ENCODE results near the gene TMEM129. TPM values are rescaled to one million over a fixed set of nuclear protein-coding genes. Genes with fewer than 3 reads are reported as not detected.

Gene TMEM129
- total RNA-seq, 1 donor from 2014 or later = 29.6 TPM

DNA sequence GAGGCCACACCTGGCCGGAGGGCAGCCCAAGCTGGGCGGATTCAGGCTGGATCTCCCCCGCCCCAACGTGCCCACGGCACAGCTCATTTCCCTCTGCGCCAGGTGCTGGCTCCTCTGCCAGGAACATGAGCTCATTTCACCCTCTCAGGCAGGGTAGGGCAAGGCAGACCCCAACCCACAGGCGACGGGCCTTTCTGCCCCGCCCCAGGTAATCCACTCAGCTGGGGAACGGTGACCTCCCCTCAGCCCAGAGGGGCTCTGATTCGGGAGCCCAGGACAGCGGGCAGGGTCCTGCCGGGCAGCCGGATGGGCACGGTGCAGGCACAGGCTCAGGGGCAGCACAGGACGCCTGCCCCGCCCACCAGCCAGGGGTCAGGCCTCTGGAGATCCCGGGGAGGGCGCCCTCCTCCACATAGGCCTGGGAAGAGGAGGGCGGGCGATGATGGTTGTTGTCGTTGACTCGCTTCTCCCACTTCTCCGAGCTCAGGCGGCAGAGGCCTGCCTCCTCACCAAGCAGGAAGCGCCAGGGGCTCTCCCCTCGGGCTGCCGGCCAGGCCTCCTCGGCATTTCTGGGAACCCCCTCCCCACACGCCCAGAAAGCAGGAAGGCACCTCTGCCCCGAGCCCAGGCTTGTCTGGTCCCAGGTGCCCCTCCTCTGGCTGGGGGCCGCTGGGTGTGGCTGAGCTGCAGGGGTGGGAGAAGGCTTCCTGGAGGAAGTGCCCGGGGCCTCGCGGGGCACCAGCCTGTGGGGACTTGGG, 31.3 kb upstream of the TMEM129 start:
- no peak for TF ChIP-seq CTCF (IDR thresholded peaks at IDR 0.05; ENCODE audit: borderline replicate concordance)
- Histone ChIP-seq H3K27ac (replicated peaks) (peak overlapping the region; percentile 3), H3K36me3 (no peaks in the 10 kb centered on the region), H3K27me3 (ENCODE audit: low read depth) (peaks cover 29% of the 10 kb centered on the region), H3K4me3 (no peak overlapping the region), H3K9me3 (replicated peaks) (no peaks in the 10 kb centered on the region), H3K4me1 (peaks cover 19% of the 10 kb centered on the region)
- DNase-seq = no peak
- intact Hi-C loops (cut with micrococcal nuclease) = no loop called here

DNA sequence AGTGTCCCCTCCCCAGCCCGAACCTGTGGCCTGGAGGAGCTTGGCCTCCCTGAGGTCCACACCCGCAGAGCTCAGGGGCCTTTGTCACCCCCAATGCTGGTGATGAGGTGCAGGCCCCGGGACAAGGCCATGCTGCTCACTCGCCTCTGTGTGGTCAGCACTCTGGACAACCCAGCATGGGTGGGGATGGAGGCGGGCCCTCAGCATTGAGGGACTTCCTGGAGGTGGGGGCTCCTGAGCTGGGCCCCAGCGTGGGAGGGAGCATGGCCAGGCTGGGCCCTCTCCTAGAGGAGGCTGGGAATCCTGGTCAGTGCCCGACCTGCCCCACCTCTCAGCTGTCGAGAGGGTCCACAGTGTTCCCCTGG, 30.8 kb upstream of the TMEM129 start:
- H3K4me1 ChIP-seq = peaks cover 19% of the 10 kb centered on the region
- no peak overlapping the region for H3K27ac ChIP-seq (replicated peaks)
- H3K36me3 ChIP-seq = no peaks in the 10 kb centered on the region
- peaks cover 29% of the 10 kb centered on the region for H3K27me3 ChIP-seq (ENCODE audit: low read depth)
- no peaks in the 10 kb centered on the region for H3K9me3 ChIP-seq (replicated peaks)
- DNase-seq = no peak
- intact Hi-C loops (cut with micrococcal nuclease) = no loop called here
- no peak for TF ChIP-seq CTCF (IDR thresholded peaks at IDR 0.05; ENCODE audit: borderline replicate concordance)
- no peak overlapping the region for H3K4me3 ChIP-seq

DNA sequence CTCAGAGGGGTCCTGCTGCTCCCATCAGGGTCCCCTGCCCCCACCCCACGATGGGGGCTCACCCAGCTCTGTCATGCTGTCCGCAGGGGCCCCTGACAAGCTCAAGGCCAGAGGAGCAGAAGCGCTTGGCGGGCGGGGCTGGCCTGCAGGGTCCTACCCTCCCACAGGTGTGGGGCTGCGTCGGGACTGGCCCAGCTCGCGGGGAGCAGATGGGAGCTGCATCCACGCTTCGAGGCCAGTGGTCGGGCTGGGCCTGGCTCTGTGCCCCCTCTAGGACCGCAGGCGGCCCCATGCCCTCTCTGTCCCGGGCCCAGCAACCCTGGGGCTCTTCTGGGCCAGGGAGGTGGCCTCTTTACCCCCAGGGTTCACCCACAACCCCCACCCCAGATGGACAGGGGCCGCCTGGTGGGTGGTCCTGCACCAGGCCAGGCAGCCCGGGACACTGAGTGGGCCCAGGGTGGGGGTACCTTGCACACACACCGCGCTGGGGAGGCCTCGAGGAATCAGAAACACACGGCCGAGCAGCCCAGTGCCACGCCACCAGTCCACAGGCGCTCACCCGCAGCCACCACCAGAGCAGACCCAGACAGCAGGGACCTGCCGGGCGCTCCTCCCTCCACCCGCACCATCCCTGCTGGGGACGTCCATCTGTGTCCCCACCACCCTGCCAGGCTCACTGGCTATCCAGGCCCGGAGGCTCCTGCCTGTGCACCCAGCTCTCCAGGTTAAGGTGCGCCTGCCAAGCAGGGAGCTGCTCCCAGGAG, 30.2 kb upstream of the TMEM129 start:
- no peaks in the 10 kb centered on the region for H3K9me3 ChIP-seq (replicated peaks)
- no peak overlapping the region for H3K27ac ChIP-seq (replicated peaks)
- no peak for TF ChIP-seq CTCF (IDR thresholded peaks at IDR 0.05; ENCODE audit: borderline replicate concordance)
- H3K4me1 ChIP-seq = peaks cover 19% of the 10 kb centered on the region
- peaks cover 29% of the 10 kb centered on the region for H3K27me3 ChIP-seq (ENCODE audit: low read depth)
- H3K4me3 ChIP-seq = no peak overlapping the region
- no peaks in the 10 kb centered on the region for H3K36me3 ChIP-seq
- no peak for DNase-seq
- intact Hi-C loops (cut with micrococcal nuclease) = no loop called here

GRCh38 chr4:1750381-1751154, 29.4 kb upstream of the TMEM129 start:
- Histone ChIP-seq H3K36me3 (no peaks in the 10 kb centered on the region), H3K27ac (replicated peaks) (no peak overlapping the region), H3K4me1 (peaks cover 19% of the 10 kb centered on the region), H3K27me3 (ENCODE audit: low read depth) (peaks cover 29% of the 10 kb centered on the region), H3K4me3 (no peak overlapping the region), H3K9me3 (replicated peaks) (no peaks in the 10 kb centered on the region)
- TF ChIP-seq CTCF (IDR thresholded peaks at IDR 0.05; ENCODE audit: borderline replicate concordance) = no peak
- intact Hi-C loops (cut with micrococcal nuclease) = no loop called here
- no peak for DNase-seq

GRCh38 chr4:1749826-1750225, 28.7 kb upstream of the TMEM129 start:
- intact Hi-C loops (cut with micrococcal nuclease) = loop anchor here (5.0 to 10.0 kb wide), 2 partner anchors 57 to 145 kb away; no protein-coding TSS in a partner anchor
- H3K27me3 ChIP-seq (ENCODE audit: low read depth) = peaks cover 29% of the 10 kb centered on the region
- H3K4me3 ChIP-seq = no peak overlapping the region
- DNase-seq = no peak
- TF ChIP-seq CTCF (IDR thresholded peaks at IDR 0.05; ENCODE audit: borderline replicate concordance) = no peak
- H3K9me3 ChIP-seq (replicated peaks) = no peaks in the 10 kb centered on the region
- no peak overlapping the region for H3K27ac ChIP-seq (replicated peaks)
- peaks cover under 1% of the 10 kb centered on the region for H3K36me3 ChIP-seq
- H3K4me1 ChIP-seq = peaks cover 19% of the 10 kb centered on the region
